Loucy (cell line): ENCODE measurements around the gene WASF2.

Experiments
- EZH2phosphoT487 ChIP-seq: fragments of 200-600 bp; IDR thresholded peaks from 2 replicates; pipeline ENCODE4 v1.6.1; 2018; ENCODE audit warnings: antibody characterized with exemption, mild to moderate bottlenecking, moderate library complexity, borderline replicate concordance
- TF ChIP-seq, protein P1 (sequence below): fragments of 200-600 bp; sonication (generic); conservative IDR thresholded peaks from 2 replicates; pipeline ENCODE4 v1.5.1; 2014; ENCODE audit warnings: mild to moderate bottlenecking, antibody characterized with exemption, low read length

DNA sequence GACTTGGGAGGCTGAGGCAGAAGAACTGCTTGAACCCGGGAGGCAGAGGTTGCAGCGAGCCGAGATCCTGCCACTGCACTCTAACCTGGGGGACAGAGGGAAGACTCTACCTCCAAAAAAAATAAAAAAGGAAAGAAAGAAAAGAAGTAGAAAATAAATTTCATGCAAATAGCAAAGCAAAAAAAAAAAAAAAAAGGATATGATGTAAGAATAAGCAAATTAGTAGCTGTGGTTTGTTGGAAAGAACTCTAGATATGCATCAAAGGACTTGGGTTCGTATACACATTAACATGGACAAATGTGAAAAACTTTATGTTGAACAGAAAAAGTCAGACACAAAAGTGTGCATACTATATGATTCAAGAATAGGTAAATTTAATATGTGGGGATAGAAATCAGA is 11.9 kb downstream of the WASF2 start:
- TF ChIP-seq, protein P1, sequence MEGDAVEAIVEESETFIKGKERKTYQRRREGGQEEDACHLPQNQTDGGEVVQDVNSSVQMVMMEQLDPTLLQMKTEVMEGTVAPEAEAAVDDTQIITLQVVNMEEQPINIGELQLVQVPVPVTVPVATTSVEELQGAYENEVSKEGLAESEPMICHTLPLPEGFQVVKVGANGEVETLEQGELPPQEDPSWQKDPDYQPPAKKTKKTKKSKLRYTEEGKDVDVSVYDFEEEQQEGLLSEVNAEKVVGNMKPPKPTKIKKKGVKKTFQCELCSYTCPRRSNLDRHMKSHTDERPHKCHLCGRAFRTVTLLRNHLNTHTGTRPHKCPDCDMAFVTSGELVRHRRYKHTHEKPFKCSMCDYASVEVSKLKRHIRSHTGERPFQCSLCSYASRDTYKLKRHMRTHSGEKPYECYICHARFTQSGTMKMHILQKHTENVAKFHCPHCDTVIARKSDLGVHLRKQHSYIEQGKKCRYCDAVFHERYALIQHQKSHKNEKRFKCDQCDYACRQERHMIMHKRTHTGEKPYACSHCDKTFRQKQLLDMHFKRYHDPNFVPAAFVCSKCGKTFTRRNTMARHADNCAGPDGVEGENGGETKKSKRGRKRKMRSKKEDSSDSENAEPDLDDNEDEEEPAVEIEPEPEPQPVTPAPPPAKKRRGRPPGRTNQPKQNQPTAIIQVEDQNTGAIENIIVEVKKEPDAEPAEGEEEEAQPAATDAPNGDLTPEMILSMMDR = no peak
- TF ChIP-seq EZH2phosphoT487 = no peak
